Measurements from ENCODE around the gene PPP1R12C. TPM values are rescaled to one million over a fixed set of nuclear protein-coding genes. Genes with fewer than 3 reads are reported as not detected.

Gene PPP1R12C
- total and polyA plus RNA-seq, 10 of the 15 experiments (the other 5 are each of a cell fraction or from before 2014, with no cell fraction given): 1.4 to 84.7 (median 20.5) TPM

DNA sequence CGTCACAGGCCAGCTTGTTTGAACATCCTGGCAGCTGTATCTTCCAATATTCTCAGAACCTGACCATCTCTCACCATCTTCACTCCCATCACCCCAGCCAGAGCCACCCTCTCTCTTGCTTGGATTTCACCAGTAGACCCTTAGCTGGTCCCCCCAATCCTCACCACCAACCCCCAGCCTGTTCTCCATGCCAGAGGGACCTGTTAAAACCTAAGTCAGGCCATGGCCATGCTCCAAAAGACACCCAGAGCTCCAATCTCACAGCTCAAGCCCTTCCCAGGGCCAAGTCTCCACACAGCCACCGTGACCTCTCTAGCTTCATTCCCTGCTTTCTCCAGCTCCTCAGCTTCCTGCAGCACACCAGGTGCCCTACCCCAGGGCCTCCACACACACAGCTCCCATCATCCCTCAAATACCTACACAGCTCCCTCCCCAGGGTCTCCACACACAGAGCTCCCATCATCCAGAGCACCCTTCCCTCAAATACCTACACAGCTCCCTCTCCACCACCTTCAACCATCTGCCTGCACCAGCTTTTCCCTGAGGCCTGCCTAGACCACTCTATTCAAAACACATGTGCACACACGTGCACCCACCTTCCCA lies 28.0 kb downstream of the PPP1R12C start:
- Histone ChIP-seq H3K27ac (ENCODE audit: control insufficient read depth, insufficient read depth) (no peak overlapping the region), H3K9me3 (replicated peaks; ENCODE audit: control insufficient read depth, insufficient read depth, low read length) (no peaks in the 10 kb centered on the region), H3K79me2 (ENCODE audit: control insufficient read depth, insufficient read depth, low read length) (no peaks in the 10 kb centered on the region), H2AFZ (ENCODE audit: control insufficient read depth, low read depth, low read length) (no peak overlapping the region), H3K36me3 (ENCODE audit: control insufficient read depth in 2 of 2, insufficient read depth in 2 of 2, low read length in 1 of 2) (no peaks in the 10 kb centered on the region; a peak in 2 of 4 replicates), H3K27me3 (replicated peaks in 1 of 2; ENCODE audit: control insufficient read depth in 2 of 2, insufficient read depth in 2 of 2, low read length in 1 of 2) (peaks cover 0 to 7% of the 10 kb centered on the region in 2 experiments; a peak in 2 of 4 replicates), H3K4me3 (no peak overlapping the region), H4K20me1 (ENCODE audit: control insufficient read depth, insufficient read depth) (no peaks in the 10 kb centered on the region), H3K9ac (ENCODE audit: control insufficient read depth, insufficient read depth, low read length) (no peak overlapping the region), H3K4me1 (ENCODE audit: control insufficient read depth, insufficient read depth, low read length) (0 out of 2 replicates have a peak, but pooled peaks cover 3% of the 10 kb centered on the region), H3K4me2 (ENCODE audit: control insufficient read depth, insufficient read depth) (no peak overlapping the region)
- BruUV-seq (replicated peaks): no TSS peak
- 98% methylated on average over 3 of the region's 3 CpGs for WGBS (ENCODE audit: insufficient coverage, insufficient replicate concordance, low lambda C conversion rate, missing lambda C conversion rate)
- ATAC-seq (no peak), DNase-seq (ENCODE audit: low read depth, low spot score) (no peak), FAIRE-seq (no peak)
- ChIA-PET POLR2A (no interaction called here), CTCF (interaction anchor here (0.6 to 3.2 kb wide), 13 partner anchors 8 to 584 kb away, joined by 3 to 17 read pairs (median 4); no protein-coding TSS in a partner anchor), RAD21 (ENCODE audit: unreplicated experiment) (interaction anchor here (0.6 to 2.3 kb wide), 2 partner anchors 52 to 70 kb away, joined by 3 to 14 read pairs; no protein-coding TSS in a partner anchor), SMC1A (ENCODE audit: uncharacterized antibody, unreplicated experiment) (no interaction called here)
- TF ChIP-seq SMAD1 (IDR thresholded peaks at IDR 0.05; ENCODE audit: low read depth, partially characterized antibody) (no peak), KDM1A (IDR thresholded peaks at IDR 0.05; ENCODE audit: borderline replicate concordance) (no peak), NRF1 (conservative IDR thresholded peaks at IDR 0.05; ENCODE audit: low read depth, low read length) (no peak), GATAD2B (conservative IDR thresholded peaks at IDR 0.05; ENCODE audit: low read depth) (no peak), CBFB (IDR thresholded peaks at IDR 0.05; ENCODE audit: low read depth) (no peak), CREB1 (IDR thresholded peaks at IDR 0.05; ENCODE audit: low read depth) (no peak), BHLHE40 (IDR thresholded peaks at IDR 0.05; ENCODE audit: borderline replicate concordance in 1 of 2, low read depth in 2 of 2, low read length in 1 of 2) (no peak), TCF12 (IDR thresholded peaks at IDR 0.05; ENCODE audit: low read depth, low read length) (no peak), YBX1 (IDR thresholded peaks at IDR 0.05) (no peak), NR2C2 (IDR thresholded peaks at IDR 0.05; ENCODE audit: borderline replicate concordance, control insufficient read depth, insufficient read length, low read depth) (no peak), YY1 (IDR thresholded peaks at IDR 0.05; ENCODE audit: low read depth, low read length) (no peak), CHD2 (IDR thresholded peaks at IDR 0.05; ENCODE audit: borderline replicate concordance, low read depth, low read length) (no peak), ZNF217 (IDR thresholded peaks at IDR 0.05) (no peak)
- TF ChIP-seq, protein P1, sequence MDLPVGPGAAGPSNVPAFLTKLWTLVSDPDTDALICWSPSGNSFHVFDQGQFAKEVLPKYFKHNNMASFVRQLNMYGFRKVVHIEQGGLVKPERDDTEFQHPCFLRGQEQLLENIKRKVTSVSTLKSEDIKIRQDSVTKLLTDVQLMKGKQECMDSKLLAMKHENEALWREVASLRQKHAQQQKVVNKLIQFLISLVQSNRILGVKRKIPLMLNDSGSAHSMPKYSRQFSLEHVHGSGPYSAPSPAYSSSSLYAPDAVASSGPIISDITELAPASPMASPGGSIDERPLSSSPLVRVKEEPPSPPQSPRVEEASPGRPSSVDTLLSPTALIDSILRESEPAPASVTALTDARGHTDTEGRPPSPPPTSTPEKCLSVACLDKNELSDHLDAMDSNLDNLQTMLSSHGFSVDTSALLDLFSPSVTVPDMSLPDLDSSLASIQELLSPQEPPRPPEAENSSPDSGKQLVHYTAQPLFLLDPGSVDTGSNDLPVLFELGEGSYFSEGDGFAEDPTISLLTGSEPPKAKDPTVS (IDR thresholded peaks at IDR 0.05; ENCODE audit: low read depth, low read length): no peak
- TF ChIP-seq, protein P2, sequence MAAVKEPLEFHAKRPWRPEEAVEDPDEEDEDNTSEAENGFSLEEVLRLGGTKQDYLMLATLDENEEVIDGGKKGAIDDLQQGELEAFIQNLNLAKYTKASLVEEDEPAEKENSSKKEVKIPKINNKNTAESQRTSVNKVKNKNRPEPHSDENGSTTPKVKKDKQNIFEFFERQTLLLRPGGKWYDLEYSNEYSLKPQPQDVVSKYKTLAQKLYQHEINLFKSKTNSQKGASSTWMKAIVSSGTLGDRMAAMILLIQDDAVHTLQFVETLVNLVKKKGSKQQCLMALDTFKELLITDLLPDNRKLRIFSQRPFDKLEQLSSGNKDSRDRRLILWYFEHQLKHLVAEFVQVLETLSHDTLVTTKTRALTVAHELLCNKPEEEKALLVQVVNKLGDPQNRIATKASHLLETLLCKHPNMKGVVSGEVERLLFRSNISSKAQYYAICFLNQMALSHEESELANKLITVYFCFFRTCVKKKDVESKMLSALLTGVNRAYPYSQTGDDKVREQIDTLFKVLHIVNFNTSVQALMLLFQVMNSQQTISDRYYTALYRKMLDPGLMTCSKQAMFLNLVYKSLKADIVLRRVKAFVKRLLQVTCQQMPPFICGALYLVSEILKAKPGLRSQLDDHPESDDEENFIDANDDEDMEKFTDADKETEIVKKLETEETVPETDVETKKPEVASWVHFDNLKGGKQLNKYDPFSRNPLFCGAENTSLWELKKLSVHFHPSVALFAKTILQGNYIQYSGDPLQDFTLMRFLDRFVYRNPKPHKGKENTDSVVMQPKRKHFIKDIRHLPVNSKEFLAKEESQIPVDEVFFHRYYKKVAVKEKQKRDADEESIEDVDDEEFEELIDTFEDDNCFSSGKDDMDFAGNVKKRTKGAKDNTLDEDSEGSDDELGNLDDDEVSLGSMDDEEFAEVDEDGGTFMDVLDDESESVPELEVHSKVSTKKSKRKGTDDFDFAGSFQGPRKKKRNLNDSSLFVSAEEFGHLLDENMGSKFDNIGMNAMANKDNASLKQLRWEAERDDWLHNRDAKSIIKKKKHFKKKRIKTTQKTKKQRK (IDR thresholded peaks at IDR 0.05; ENCODE audit: low read depth, low read length): no peak
- intact Hi-C loops (cut with micrococcal nuclease; ENCODE audit: unreplicated experiment): no loop called here
- in situ Hi-C loops (cut with MboI): no loop called here
